Activated CD4-positive, alpha-beta T cell treated with anti-CD3 and anti-CD28 coated beads, Interleukin-10, Interleukin-2, amounts not matched to agents 100 ng/mL and 50 ng/mL, durations not matched to agents 16 hours and 8 hours (primary cell): ENCODE results near the gene TMPRSS13.

Experiments used
- DNase-seq: peaks from one replicate; pipeline ENCODE4 v3.0.0-alpha.2; 2020

The TMPRSS13 gene

DNA sequence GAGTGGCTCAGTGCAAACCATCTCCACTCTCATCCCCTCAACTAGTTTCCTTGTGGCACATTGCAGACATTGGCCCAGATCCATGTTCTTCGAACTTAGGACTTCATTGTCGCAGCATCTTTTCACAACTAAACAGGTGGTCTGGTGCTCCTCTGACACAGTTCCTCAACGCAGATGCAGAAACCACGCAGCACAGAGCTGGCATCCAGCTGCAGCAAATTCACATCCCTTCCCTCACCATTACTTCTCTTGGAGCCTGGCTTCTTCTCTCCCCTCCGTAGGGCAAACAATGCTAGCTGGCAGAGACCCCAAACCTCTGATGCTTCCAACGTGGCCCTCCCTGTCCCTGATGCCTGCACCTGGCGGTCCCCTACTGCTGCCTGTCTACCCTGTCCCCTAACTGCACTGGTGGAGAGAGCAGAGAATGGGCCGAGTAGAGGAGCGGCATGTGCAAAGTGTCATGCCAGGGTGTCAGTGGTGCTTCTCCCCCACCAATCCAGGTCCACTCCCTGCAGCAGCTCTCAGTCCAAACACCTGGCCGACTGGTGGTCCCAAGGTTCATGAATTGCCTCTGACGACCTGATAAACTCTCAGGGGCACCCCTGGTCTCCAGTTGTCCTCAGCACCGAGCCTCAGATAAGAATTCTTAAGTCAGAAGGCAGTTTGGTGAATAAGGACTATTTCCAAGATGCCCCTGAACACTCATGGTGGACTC, 18.1 kb downstream of the TMPRSS13 start:
- no peak for DNase-seq

DNA sequence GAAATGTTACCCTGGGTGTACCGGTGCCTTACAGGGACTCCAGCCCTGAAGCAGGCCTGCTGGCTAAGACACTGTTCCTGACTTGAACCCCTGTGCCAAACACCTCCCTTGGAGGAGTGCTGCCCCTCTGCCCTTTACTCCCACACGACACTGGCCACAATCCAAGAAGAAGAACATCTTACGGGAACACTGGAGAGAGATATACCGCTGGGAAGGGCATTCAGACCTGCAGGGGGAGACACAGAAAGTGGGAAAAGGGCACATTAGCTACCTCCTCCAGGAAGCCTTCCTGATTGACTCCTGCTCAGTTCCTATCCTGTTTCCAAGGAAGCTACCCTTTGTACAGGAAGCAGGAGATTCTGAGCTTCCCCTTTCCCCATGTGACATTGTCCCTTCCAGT, 18.7 kb downstream of the TMPRSS13 start:
- no peak for DNase-seq

DNA sequence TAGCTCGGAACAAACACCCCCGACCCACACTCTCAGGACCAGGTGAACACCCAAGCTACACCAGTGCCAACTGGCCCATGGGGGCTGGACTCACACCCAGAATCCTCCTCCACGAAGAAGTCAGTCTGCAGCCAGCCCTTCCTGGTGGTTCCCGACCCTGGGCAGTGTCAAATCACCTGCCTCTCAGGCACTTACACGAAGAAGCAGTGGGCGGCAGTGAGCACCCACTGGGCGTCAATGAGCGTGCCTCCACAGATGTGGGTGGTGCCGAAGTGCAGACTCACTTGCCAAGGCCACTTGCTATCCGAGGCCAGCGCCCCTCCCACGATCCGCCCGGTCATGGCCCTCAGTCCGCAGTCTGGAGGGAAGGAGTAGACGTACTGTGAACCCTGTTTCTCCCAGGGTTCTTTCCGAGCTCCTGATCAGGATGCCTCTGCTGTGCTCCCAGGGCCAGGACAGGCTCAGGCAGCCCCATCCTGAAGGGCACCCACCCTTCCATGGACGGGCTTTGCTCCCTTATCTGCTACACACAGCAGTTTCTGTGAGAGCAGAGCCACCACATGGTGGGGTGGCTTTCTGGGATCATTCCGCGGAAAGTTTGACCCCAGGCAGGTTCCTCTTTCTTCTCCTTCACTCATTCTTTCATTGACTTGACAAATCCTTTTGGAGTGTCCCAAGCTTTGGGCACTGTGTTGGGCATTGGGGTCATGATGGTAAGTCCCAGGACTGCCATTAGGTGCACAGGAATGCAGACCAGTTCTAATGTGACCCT, 19.4 kb downstream of the TMPRSS13 start:
- no peak for DNase-seq

DNA sequence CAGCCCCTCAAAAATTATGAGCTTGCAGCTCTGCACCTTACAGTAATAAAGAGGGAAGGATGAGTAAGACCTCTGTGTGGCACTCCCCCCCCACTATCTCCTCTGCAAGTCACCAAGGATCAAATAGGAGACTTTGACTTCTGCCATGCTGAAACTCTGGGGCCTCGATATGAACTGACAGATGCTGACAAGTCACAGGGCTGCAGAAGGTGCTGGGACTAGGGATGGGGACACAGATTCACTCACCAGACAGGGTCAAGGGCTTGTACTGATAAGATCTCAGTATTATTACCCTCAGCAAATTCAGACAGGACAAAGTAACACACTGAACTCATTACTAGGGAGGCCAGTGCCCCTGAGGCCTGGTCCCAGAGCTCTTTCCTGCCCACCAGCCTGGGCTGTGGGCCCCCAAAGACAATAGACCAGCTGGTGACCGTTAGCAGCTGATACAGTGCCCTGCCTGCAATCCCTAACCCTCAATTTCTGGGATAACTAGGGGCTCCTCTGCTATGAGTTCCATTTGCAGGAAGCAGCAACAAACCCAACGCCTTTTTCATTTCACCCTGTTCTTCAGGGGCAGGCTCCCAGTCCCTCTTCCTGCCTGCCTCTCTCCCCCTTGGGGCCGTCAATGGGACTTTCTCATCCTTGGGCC, 20.1 kb downstream of the TMPRSS13 start:
- no peak for DNase-seq

DNA sequence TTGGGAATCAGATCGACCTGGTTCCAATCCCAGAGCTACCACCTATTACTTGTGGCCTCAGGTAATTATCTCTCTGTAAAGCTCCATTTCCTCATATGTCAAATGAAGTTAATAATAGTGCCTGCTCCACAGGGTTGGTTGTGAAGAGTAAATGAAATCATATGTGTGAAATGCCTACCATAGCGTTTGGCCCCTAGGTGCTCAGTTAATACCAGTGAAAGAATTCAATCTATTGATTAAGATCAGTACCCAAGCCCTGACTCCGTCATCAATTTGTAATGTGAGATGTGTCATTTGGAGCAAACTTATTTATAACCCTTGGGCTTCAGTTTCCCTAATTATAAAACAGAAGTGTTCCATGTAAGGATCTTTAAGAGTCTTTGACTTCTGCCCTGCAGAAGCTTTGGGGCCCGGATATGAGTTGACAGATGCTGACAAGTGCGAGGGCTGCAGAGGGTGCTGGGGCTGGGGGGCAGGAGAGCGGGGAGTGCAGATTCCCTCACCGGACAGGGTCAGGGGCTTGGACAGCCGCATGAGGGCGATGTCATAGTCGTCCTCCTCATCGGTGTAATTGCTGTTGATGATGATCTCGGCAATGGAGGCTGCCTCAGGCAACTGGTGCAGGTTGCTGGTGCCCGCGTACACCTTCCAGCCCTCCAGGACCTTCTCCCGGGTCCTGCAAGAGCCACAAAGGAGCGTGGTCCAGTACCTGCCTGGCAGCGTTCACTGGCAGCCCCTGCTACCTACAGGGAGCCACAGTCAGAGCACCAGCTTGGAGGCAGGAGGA, 20.9 kb downstream of the TMPRSS13 start:
- DNase-seq, result no peak

DNA sequence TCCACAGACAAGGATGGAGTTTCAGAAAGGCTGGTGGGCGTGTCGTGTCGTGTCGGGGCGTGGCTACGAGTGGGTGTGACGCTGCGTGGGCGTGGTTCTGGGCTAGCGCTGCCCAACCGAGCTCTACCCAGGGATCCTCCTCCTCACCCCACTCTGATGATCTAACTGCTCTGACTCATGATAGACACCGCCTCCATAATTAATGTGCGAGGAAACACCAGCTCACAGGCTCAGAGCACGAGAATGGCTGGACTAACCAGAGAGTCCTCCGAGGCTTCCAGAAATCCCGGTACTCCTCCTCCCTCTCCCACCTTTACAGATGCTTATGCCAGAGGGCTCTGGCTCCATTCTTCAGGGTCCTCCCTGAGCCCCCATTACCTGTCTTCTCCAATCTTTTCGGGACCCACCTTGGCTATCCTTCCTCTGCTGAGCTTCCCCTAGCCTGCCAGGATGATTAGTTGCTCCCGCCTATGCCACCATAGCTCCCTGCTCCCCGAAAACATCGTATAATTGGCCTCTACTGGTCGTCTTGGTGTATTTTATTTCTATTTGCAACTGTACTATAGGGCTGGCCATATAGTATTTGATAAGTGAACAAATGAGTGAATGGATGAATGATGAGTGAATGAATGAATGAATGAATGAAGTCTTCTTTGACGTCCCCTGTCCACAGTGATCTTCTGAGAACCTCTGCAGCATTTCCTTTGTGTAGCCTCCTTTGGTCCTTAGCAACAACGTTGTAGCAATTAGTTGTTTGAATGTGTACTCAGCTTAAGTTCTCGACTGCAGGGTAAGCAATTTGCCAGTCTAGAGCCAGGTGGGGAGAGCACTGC, 21.7 kb downstream of the TMPRSS13 start:
- peak; percentile 83 for DNase-seq

DNA sequence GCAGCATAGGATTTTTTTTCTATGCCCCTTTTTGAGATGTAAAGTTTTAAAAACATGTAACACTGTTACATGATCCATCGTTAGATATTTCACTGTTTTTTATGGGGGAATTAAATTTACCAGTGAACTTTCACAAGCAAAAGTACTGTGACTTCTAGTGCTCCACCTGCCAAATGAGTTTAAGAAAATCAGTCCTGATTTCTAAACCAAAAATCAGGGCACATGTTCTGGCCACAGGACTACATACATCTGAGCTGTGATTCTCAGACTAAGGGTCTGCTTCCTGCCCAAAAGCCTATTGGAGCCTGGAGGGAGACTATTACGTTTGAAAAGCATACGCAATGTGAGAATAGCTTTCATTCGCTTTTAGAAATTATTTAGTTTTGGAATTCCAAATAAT, 22.5 kb downstream of the TMPRSS13 start:
- DNase-seq, result no peak

DNA sequence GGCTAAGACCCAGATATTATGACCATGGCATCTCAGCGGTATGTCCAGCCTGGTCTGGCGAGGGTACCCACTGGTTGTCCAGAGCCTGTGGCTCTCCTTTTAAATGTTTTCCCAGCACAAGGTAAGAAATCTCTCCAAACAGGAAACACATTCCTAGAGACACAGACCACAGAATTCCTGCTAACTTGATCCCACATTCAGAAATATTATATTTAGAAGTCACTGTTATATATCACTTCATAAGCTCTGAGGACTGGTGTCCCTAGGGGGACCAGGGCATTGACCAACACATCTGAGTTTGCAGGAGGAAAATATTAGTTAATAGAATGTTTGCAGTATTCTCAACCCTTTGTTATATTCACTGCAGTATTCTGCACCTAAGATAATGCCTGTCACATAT, 23.1 kb downstream of the TMPRSS13 start:
- no peak for DNase-seq

DNA sequence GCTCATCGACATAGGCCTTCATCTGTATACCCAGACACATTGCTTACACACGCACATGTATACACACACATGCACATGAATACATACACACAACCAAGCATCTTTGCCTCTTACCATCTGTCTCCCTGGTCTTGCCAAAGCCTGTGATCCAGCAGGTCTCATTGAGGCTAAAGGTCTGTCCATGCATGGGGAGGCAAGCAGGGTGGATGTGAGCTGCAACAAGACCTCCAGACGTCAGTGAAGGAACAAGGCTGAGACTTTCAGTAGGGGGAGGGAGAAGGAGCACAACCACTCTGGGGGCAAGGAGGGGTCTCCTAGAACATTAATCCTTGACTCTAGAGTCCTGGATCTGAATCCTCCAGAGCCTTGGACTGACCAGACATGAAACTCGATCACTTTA, 23.7 kb downstream of the TMPRSS13 start:
- no peak for DNase-seq

DNA sequence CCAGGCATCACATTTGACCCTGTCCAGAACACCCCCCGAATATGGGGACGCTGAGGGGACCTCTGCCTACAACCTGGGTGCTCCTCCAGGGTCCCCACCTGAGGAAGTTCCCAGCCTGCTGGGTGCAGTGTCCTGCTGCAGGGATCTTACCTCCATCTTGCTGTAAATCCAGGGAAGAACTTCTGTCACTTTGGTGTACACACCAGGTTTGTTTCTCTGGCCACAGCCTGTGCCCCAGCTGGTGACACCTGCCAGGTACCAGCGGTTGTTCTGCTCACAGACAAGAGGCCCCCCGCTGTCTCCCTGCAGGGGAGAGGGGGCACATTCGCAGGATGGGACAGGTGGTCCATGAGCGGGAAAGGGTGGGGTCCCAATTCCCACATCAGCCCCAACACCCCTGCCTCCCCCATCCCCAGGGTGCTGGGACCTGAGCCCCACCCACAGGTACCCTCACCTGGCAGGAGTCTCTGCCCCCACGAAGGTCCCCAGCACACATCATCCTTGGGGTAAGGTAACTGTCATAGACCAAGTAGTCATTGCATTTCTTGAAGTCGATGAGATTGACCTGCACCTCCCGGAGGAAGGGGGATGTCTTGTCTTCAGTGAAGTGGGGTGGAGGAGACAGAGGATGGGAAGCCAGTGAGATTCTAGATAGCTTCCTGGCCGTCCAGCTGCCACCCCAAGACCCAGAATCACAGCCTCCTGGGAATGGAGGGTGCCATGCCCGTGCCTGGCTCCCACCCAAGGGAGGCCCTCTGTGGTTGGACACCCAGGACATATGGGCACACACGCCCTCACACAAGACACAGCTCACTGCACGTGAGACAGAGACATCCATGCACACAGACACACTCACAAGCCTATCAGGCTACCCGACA, 25.5 kb downstream of the TMPRSS13 start:
- DNase-seq, result no peak

DNA sequence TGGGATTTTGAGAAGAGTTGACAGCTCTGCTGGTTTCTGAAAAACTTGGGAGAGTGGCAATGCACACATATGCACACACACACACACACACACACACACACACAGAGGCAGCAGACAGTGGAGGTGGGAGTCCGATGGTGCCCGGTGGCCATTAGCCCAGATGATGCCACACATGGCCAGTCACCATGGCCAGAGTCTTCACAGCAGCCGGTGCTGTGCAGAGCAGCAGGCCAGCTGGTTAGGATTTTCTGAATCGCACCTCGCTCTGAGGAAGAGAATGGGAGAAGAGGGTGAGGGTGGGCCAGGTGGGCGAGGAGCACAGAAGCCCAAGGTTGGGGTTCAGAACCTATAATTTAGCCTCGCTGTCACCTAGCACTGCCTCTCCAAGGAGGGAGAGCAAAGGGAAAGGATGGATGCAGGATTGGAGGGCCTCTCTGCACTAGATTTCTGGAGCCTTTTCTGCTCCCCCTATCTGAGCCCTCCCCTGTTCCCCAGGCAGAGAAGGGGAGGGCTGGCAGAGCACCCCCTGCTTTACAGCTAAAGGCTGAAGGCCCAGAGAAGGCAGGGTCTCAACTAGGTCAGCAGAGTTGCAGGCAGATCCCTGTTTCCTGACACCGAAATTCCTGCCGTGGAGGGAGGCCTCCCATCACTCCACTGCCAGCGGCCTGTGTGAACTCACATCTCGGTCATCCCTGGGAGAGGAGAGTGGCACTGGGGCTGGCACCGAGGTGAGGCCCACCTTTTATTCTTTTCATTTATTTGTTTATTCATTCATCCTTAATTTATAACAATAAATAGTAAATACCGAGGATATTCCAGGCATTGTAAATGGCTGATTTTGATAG, 27.0 kb downstream of the TMPRSS13 start:
- DNase-seq, result no peak

DNA sequence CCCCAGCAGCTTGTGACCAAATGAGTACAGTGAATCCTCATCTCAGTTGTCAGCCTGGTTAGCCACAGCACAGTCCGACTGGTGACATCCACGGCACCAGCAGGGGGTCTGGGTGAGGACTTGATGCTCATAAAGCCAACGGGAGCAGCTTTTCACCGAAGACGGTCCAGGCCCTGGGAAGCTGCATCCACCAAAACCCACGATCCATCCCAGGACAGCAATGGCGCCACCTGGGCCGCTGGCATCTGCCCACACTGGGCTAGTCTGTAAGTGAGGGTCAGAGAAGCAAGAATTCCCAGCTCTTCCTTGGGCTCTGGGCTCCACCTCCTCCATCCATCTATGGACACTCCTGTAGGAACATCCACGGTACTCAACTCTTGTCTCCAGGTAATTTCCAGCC, 27.6 kb downstream of the TMPRSS13 start:
- DNase-seq, result no peak

DNA sequence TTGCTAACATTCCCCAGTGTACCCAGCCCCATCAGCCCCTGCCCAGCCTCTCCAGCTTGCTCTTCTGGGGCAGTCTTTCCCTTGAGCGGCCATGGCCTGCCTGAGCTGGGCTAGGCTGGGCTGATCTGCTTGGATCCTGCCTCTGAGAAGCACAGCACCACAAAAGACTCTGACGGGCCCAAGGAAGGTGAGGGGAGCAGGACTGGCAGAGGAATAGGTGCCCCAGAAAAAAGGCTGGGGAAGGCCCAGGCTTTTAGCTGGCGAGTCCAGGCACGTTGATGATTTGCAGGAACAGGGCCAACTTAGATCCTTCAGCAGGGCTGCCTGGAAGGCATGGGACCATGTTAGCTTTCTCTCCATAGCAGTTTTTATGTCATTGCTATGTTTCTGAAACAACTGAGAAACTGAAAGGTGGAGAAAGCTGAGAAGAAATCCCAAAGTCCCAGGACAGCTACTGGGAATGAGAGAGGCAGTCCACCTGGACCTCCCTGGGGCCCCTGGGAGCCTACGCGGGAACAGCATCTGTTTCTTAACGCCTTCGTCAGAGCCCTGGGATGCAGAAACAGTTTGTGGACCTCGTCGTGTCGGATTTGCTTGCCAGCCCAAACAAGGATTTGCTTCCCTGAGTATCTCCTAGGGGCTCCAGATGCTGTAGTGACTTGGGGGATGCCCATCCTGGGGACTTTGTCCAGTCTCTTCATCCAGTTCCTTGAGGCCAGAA, 28.3 kb downstream of the TMPRSS13 start:
- DNase-seq, result no peak

DNA sequence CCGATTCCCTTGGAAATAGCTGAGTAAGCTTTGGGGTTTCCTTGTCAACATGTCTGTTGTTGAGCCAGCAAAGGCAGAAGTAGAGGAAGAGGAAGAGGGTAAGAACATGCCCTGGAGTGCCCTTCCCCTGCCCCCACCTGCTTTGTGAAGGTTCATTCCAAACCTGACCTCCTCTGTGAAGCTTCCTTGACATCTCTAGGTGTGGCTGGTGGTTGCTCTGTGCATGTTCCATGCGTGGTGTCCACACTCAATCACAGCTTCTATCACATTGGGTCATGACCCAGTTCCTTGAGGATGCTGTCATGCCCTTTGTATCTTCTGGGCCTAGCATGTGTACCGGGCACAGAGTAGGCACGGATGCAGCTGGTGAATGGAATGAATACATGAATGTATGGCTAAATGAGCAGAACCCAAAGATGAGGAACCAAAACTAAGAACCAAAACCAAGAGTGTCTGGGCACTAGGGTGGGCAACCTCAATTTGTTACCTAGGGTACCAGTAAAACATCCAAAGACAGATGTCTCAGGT, 29.0 kb downstream of the TMPRSS13 start:
- DNase-seq, result no peak

DNA sequence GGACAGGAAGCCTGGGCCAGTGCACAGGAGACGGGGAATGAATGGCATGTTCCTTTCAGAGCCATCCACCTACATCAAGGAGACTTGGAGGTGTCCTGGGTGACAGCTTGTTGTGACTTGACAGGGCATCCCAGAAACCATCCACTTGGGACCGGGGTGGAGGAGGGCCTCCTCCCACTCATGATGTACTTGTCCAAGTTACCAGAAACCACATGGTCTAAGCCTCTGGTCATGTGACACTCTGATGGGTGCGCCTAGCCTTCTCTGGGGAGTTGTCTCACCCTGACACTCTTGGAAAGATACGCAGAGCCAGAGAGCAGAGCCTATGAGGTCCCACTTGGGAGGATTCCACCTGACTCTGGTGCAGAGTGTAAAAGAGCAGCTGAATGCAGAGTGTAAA, 31.1 kb downstream of the TMPRSS13 start:
- no peak for DNase-seq

DNA sequence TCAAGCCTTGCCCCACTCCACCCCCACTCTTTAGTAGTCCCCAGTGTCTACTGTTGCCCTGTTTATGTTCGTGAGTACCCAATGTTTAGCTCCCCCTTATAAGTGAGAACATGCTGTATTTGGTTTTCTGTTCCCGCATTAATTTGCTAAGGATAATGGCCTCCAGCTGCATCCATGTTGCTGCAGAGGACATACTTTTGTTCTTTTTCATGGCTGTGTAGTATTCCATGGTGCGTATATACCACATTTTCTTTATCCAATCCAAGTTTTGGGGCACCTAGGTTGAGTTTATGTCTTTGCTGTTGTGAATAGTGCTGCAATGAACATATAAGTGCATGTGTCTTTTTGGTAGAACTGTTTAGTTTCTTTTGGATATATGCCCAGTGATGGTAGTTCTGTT, 36.6 kb downstream of the TMPRSS13 start:
- no peak for DNase-seq

DNA sequence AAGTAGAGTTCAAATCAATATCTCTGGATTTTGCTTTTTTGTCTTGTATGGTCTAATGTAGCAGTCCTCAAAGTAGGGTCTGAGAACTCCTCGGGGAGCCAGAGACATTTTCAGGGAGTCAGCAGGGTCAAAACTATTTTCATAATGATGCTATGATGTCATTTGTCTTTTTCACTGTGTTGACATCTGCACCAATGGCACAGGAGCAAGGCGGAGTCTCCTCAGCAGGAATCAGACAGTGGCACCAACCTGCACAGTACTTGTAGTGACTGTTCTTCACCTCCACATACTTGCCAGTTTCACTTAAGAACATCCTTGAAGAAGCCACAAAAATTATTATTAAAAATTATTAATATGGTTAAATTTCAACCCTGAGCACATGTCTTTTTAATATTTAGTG, 37.8 kb downstream of the TMPRSS13 start:
- DNase-seq, result no peak

DNA sequence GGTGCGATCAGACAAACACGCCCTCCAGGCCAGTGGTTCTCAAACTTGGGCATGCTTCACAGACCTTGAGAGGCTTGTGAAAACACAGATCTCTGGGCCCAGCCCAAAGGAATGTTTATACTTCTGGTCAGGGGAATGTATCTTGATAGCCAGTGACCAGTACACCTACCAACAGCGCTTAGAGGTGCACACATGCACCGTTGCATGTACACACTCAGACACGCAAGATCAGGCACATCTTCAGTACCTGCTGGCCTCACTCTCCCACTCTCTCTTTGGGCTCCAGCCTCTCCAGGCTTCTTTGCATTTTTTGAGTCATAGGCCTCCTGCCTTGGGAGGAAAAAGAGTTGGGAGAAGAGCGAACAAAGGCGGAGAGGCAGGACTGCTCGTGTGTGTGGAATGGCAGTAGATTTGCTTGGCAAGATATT, 41.0 kb downstream of the TMPRSS13 start:
- no peak for DNase-seq

DNA sequence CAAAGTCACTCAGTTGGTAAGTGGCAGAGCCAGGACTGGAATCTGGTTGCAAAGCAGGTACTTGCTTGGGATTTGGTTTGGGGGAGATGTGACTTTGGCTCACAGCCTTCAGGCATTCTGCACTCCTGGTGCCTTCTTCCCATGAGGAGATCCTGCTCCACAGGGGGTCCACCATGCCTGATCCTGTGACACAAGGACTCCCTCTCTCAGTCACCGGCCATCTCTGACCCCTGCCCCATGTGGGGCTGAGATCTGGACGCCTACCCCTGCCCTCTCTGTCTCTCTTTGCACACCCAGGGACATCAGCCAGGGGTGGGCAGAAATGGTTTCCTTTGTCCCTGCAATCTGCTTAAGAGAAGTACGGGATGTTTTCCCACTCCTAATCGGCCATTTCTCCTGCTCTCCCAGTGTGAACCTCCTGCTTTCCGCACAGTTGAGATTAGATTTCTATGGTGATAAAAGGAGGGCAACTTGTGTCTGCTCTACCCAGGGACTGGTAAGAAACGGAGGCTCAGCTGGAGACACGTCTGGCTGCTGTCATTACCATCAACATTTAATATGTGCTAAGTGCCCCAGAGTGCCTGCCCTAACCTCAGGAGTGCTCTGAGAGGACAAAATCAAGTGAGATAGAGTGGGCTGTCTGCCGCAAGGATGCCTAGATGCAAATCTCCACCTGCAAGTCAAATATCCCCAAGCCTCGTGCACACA, 41.6 kb downstream of the TMPRSS13 start:
- DNase-seq, result no peak
